NCI-H69 (cell line): ENCODE measurements around the gene CABCOCO1.

Experiments used
- DNase-seq: peaks from one replicate; lab custom pipeline; 2025; lab: John Stamatoyannopoulos, UW

Gene CABCOCO1

DNA sequence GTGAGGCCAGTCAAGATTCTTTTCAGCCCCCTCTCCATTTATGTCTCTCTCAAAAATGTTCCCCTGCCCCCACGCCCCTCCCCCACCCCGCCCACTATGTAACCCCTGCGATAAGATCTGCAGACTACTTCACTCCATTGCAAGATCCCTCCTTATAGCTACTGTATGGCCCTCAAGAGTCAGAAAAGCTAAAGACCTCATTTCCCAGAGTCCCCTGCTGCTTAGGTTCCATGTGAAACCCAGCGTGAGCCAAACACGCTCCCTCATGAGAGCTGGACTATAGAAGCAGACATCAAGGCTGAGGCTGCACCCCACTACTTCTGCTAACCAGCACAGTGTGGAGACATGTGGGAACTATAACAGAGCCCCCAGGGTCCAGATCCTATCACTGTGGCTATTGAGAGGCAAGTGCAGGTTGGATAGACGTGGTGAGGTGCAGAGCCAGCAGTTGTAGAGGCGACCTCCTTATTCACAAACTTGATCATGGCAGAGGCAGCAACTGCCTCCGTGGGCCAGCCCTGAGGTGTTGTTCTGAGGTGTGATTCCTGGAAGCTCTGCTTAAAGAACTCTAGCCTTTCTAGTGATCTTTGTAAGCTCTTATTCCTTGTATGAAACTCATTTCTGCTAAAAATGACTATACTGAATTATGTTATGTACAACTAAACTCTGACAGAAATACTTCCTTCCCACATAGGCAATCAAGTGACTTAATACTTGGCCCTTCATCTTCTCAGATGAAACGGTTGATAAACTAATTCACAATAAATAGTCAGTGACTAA lies 121.8 kb downstream of the CABCOCO1 start:
- no peak for DNase-seq

DNA sequence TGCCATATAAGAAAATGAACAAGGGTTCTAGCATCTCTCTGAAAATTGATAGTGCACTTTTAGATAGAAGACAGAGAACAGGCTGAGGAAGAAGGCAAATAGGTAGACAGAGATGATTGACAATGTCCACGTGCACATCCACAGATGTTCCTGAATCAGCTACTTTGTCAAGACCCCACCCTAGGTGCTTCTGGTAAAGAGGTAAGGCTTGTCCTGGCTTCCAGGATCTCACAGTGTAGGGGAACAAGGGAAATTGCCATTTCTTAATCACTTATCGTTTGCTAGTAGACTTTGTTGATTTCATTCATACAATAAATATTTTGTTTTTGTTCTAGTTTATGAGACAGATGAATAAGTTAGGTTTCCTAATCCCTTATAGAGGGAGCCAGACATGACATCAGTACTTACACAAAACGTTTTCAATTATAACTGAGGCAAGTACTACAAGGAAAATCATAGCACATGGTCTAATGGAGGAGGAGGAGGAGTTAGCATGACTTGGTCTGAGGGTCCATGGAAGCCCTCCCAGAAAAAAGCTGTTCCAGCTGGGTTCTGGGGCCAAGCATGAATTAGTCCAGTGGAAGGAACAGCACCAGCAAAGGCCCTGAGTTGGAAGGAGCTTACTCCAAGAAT lies 122.9 kb downstream of the CABCOCO1 start:
- no peak for DNase-seq

DNA sequence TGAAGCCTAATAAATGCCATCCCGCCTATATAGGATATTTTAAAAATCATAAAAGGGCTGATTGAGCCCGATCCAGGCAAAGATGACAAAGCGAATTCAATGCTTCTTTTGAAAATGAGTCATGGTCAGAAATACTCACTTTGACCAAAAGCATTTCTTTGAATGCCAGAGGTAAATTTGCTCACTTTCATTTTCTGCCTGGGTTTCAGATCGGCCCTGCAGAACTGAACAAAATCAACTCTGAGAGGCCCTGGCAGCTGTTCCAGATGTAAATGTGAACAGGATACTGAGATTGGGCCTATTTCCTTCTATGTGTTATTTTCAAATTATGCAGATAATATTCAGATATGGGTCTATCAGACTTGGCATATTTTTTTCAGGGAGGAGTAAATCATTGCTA lies 124.0 kb downstream of the CABCOCO1 start:
- no peak for DNase-seq

DNA sequence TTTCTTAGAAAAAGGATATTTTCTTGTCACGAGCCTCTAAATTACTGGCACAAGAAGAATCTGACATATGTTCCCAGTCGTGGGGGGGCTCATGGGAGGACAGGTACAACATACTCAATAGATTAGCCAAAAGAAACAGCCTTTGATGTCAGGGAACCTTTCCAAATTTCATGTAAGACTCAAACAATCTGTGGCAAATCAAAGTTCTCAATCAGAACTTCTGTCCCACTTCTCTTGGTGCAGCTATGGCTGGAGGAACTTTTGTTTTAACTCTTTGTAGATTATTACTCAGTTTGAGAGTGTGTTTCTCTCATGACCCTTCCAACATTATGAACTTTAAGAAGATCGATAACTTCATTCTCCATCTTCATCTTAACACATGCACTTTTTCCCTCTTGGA lies 124.4 kb downstream of the CABCOCO1 start:
- DNase-seq = no peak

DNA sequence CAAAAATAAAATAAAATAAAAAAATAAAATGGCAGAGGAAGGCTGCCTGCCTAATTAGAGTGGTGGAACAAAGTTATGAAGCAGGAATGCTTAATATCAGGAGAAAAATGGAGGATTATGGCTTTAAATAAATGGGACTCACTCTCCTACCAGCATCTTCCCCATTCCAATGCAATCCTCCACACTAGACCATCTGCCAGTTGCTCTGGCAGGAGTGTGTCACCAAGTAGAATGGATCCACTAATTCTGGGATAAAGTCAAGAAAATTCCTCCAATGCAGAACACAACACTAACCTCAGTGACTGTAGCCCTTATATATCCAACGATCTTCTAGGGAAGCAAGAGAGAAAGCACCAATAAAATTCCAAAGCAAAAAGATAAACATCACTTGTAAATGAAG lies 126.3 kb downstream of the CABCOCO1 start:
- no peak for DNase-seq

DNA sequence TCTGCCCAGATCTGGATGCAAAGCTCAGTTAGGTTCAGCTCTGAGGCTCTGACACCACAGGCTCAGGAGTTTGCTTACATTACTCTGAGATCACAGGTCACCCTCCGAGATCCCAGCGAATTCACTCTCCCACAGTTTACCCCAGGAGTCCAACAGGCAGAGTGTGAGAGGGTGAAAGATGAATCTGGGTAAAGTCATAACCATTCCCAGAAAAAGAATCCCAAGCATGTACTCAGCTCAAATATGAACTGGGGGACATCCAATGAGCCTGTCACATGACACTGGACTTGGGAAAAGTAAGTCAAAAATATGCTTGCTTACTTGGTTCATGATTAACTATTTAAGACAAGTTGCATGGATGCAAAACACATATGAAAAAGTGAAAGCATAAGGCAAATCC lies 128.5 kb downstream of the CABCOCO1 start:
- DNase-seq = no peak

DNA sequence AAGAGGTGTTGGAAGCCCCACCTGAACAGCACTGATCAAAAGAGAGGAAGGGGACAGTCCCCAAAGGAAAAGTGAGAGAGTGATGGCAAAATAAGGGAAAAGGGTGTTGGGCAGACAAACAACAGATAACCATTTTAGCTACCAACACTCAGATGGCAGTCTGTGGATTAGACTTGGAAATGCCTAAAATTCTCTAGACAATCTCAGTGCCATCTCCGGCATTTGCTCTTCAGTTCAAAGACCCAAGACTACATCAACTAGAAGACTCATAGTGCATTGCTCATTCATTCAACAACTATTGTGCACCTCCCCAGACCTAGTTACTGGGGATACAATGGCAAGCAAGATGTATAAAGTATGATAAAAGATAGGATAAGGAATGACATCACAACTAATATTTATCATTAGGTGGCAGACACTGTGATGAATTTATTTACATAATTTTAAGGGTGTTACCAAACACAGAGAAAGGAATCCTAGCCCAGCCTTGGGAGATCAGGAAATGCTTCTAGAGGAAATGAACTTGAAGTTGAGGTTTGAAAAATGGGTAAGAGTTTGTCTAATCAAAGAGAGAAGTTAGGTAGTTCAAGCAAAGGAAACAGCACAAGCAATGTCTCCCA lies 129.5 kb downstream of the CABCOCO1 start:
- no peak for DNase-seq

DNA sequence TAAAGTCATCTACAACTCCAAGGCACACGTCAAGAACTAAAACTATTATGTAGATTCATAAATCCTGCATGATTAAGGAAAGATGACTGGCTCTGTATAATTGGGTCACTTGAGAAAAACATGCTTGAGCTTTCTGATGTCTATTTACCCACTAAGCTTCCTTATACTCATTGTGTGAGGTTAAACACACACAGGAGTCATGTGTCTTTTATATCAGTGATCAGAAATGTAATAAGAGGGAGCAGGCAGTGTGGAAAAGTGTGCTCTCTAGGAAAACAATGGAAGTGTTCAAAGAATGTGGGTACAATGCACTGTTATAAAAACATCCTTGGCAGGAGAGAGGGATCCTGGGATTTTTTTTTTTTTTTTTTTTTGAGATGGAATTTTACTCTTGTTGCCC lies 130.2 kb downstream of the CABCOCO1 start:
- DNase-seq = no peak

DNA sequence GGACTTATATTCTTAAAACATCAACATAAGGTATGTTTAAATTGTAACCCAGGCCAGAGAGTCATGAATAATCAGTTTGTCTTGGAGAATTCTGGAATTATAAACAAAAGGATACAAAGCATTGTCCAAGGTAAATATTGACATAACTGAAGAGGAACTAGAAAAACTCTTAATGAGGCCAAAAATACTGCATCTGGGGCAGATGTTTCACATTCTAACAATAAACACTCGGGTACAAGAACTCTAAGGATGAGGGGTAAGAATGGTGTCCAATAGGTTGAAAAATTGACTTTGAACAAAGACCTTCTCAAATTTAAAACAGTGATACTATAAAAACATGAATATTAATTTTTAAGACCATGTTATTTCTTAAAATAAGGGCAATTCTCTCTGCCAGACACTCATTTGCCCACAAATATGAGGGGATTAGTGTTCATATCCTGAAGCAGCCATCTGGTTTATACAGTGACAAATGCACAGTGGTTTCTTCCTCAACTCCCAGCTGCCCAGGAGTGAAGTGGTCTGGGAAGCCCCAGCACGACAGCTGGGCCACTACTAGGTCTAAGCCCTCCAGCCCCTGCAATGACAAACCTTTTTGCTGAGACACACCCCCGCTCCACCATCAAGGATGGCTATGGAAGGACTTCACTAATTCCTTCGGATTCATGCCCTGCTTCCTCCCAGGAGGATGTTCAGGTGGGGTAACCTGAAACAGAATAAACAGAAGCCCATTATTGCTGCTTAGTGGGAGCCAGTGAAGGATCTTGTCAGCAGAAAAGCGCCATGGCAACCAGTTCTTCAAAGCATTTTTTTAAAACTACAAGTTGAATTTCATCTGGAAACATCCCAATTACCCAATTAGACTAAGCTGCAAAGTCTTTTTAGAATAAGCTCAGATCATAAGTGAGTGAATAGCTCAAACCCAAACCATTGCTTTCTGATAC lies 131.3 kb downstream of the CABCOCO1 start:
- DNase-seq = peak; percentile 76

DNA sequence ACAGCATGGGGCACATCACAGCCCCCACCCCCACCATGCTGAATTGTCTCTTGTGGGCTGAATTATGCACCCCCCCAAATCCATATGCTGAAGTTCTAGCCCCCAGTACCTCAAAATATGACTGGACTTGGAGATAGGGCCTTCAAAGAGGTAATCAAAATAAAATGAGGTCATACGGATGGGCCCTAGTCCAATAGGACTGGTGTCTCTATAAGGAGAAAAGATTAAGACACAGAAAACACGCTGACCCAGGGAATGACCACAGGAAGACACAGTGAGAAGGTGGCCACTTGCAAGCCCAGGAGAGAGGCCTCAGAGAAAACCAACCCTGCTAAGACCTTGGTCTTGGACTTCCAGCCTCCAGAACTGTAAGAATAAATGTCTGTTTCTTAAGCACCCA lies 132.4 kb downstream of the CABCOCO1 start:
- no peak for DNase-seq

DNA sequence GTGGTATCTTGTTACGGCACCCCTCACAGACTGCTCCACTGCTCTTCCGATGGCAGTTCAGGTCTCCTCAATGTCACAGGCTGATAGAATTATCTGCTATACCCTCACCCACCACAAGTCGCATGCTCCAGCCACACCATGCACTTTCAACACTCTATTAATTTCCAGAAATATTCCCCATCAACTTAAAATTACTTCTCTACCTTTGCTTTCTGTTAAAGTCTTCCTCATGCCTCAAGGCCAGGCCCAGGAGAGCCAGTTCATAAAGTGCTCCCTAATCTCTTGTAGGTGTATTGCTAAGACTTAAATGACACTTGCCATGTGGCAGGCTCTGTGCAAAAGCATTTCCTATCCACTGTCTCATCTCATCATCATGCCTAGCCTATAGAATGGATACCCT lies 132.8 kb downstream of the CABCOCO1 start:
- no peak for DNase-seq

DNA sequence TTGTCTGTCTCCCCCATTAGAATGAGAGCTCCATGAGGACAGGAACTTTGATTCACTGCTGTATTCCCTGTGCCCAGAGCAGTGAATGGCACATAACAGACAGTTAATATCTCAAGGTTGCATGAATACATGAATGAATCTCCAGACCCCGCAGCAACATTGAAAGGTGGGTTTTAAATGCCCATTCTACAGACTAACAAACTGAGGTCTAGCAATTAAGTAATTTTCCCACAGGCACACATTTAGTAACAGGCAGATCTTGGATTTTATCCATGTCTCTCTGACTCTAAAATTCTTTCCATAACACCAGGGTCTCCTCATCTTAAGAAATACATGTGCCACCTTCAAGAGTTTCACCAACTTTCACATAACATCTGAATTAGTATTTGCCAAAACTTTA lies 134.1 kb downstream of the CABCOCO1 start:
- DNase-seq = no peak

DNA sequence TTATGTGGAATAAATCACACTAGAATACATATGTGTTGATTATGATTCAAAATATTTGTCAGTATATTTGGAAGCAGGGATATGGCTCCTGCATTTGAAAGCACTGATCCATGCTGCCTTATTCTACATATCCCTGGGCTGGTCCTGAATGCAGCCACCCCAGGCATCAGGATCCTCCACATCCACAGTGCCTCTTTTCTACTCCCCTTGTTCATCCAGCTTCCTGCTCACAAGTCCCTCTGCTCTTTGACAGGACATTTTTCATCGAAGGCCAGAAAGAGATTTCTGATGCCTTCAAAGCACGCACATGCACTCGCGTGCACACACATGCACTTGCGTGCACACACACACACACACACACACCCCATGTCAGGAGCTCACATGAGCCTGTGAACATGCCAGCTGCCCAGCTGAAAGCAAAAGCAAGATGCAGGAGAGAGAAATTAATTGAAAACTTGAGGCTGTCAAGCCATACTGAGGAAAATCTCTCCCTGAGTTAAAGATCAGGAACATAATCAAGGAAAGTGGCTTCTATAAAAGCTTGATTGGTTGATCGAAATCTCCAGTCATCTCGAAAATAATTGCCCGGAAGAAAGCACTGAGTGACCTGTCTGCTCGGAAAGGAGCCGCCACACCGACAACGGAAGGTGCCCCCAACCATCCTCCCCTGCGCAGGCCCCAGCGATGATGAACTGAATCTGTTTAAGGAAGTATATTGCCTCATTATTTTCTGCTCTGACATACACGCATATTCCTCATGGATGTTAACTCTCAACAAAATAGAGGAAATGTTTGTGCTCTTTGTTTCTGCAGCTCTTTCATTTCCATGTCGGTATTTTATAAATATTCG lies 134.8 kb downstream of the CABCOCO1 start:
- no peak for DNase-seq

DNA sequence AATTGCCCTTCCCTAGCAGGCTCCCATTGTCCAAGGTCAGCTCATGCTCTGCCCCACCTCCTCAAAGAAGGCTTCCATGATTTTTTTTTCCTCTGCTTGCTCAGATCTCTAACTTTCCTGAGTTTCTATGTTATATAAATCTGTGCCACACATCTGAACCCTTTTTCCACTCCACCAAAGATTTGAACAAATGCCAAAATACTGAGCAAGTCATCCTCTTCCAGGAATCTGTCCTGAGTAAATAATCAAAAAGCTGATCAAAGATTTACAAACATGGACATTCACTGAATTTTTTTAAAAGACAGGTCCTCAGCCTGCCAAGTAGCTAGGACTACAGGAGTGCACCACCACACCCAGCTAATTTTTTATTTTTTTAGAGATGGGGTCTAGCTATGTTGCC lies 136.0 kb downstream of the CABCOCO1 start:
- no peak for DNase-seq

DNA sequence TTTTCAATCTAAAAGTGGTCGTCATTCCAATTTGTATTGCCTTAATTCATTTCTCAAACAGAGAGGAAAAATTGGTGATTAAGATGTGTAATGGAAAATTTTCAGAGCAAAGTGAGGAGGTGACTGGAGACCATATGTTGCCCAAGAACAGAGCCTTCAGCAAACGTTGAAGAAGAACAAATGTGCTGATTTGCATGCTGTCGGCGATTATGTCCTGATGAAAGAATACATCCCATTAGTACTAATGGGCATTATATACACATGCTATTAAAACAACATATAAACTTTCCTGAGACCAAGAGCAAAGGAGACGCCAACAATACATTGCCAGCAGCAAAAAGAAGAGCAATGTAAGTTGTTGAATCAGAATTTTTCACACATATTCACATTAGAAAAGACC lies 138.8 kb downstream of the CABCOCO1 start:
- DNase-seq = no peak

DNA sequence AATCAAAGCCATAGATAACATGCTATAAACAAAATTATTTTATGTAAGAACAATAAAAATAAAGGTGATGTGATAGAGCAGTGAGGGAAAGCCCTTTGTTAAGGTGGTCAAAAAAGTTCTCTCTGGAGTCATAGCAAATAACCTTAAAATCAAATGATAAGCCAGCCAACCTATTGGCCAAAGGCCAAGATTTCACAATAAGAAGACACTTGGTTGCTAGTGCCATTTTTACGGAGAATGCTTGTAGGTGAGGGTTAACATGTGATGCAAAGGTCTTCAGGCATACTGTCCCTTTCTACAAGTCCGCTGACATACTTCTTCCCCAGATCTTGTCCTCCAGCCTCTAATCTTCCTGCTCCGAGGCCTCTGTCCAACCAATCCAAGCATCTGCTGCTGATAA lies 140.5 kb downstream of the CABCOCO1 start:
- no peak for DNase-seq

DNA sequence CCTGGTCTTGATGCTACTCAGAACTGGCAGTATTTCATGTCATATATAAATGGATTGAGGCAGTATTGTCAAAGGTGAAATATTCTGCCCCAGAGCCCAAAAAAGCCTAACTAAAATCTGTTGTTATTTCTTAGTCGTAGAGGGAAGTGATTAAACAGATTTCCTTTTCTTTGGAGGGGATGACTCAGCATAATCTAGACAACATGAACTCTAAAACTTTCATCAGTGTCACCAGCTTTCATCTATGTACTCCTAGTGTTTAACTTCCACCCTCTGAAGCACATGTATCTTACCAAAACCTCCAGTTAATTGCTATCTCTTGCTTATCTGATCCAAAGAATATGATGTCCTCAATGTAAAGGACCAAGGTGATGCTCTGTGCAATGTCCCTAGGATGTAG lies 141.7 kb downstream of the CABCOCO1 start:
- DNase-seq = no peak

DNA sequence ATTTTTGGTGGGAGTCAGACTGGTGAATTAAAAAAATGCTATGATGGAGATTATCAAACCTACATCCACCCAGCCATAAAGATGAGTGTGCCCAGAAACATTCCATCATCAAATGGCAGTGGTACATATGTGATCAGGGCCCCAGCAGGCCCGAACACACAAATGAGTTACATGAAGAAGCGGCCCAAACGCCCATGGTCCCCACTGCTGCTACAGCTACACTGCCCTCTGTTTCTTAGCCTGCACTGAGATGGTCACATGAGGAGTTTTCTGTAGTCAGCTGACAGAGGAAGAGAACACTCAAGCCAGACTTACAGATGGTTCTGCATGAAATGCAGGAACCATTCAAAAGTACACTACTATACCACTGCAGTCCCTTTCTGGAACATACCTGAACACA lies 142.4 kb downstream of the CABCOCO1 start:
- DNase-seq = no peak

DNA sequence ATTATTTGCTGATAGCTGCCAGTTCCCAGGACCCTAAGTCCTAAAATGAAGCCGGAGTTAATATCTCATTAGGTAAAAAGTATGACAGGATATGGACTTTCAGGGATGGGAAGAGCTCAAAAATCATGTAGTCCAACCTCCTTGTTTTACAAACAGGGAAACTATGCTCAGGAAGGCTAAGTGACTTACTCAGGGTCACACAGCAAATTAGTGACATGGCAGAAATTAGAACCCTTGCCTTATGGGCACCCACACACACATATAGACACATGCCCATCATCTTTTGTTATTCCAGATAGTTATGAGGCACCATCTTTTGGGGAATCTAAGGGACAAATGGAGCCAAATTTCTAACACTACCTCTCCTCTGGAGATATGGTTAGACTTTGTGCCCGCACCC lies 147.5 kb downstream of the CABCOCO1 start:
- DNase-seq = no peak

DNA sequence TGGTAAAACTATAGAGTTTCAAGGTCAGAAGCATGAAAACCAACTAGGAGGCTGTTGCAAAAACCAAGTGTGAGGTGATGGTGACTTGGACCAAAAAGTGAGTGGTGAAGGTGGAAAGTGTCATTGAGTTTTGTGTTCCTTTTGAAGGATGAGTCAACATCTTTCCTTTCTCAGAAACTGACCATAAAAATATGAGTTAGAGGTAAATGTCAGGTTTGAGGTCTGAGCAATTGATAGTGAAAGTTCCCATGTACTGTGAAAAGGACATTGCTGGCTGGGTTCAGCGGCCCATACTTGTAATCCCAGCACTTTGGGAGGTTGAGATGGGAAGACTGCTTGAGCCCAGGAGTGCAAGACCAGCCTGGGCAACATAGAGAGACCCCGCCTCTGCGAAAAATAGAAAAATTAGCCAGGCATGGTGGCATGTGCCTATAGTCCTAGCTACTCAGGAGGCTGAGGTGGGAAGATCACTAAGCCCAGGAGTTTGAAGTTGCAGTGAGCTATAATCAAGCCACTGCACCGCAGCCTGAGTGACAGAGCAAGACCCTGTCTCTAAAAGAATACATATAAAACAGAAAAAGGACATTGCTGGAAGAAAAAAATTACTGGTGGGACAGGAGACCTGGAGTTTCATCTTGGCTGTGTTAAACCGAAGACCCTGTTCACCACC lies 149.5 kb downstream of the CABCOCO1 start:
- DNase-seq = no peak

DNA sequence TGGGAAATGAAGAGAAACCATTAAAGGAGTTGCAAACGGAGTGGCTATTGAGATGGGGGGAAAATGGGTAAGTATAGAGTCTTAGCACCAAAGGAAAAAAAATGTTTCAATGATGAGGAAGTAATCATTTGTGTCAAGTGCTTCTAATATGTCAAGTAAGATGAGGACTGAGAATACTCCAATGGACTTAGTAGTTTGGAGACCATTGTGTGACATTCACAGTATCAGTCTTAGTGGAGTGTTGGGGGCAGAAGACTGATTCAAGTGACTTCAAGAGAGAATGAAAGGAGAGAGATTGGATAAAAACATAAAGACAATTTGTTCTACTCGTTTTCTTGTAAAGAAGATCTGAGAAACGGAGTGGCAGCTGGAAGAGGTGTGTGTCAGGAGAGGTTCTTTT lies 150.2 kb downstream of the CABCOCO1 start:
- no peak for DNase-seq
